K562 (cell line): Measurements from ENCODE around the gene COL9A3. TPM values are rescaled to one million over a fixed set of nuclear protein-coding genes. Genes with fewer than 3 reads are reported as not detected.

Source experiments
- ARHGAP35 ChIP-seq: fragments of 450-650 bp; IDR thresholded peaks from 2 replicates; pipeline ENCODE4 v1.6.1; 2018; ENCODE audit not compliant: partially characterized antibody
- CAMTA2 ChIP-seq: fragments of 250-450 bp; sonication (Bioruptor Pico); conservative IDR thresholded peaks from 2 replicates; pipeline ENCODE4 v1.5.1; 2022
- CBFA2T3 ChIP-seq: fragments of 450-650 bp; IDR thresholded peaks from 2 replicates; pipeline ENCODE4 v1.6.1; 2017
- CBX3 ChIP-seq, 2 experiments: IDR thresholded peaks; 1 replicate in 1 of 2; 2 replicates in 1 of 2; pipeline ENCODE4 v1.6.1; 2012; ENCODE audit warnings: inconsistent platforms in 2 of 2, low read length in 2 of 2, borderline replicate concordance in 1 of 2, control low read depth in 1 of 2
- L3MBTL2 ChIP-seq: fragments of 450-650 bp; IDR thresholded peaks from 2 replicates; pipeline ENCODE4 v1.6.1; 2016; ENCODE audit warnings: mild to moderate bottlenecking, moderate library complexity
- MTA3 ChIP-seq: fragments of 450-650 bp; formaldehyde crosslinking; IDR thresholded peaks from 2 replicates; pipeline ENCODE4 v1.6.1; 2017; ENCODE audit warnings: mild to moderate bottlenecking, borderline replicate concordance
- PHF8 ChIP-seq: fragments of 200-600 bp; sonication (generic); IDR thresholded peaks from 2 replicates; pipeline ENCODE4 v1.6.1; 2012; ENCODE audit warnings: mixed run types, mild to moderate bottlenecking, inconsistent platforms, low read length, moderate library complexity, borderline replicate concordance
- PKNOX1 ChIP-seq: fragments of 450-650 bp; IDR thresholded peaks from 2 replicates; pipeline ENCODE4 v1.6.1; 2016
- RFX1 ChIP-seq: fragments of 450-650 bp; IDR thresholded peaks from 2 replicates; pipeline ENCODE4 v1.6.1; 2016; ENCODE audit warnings: mild to moderate bottlenecking, moderate library complexity
- ZBTB33 ChIP-seq: sonication (generic); formaldehyde crosslinking; IDR thresholded peaks from 2 replicates; pipeline ENCODE4 v1.8.1; 2023; ENCODE audit warnings: mild to moderate bottlenecking, missing genetic modification reagents
- ZFX ChIP-seq: sonication (generic); formaldehyde crosslinking; IDR thresholded peaks from 2 replicates; pipeline ENCODE4 v1.8.0; 2022; ENCODE audit warnings: mild to moderate bottlenecking, missing genetic modification reagents, moderate library complexity
- ZMIZ1 ChIP-seq, 2 experiments: fragments of 150-350 bp in 1 of 2; IDR thresholded peaks; 2 replicates each; pipeline ENCODE4 v1.6.1; 2012 to 2016; ENCODE audit warnings: low read depth in 2 of 2, low read length in 2 of 2, mild to moderate bottlenecking in 1 of 2, moderate library complexity in 1 of 2
- ZNF175 ChIP-seq: fragments of 200-800 bp; sonication (Bioruptor generic); IDR thresholded peaks from 2 replicates; pipeline ENCODE4 v1.6.1; 2016; ENCODE audit warnings: low read depth, mild to moderate bottlenecking, missing genetic modification characterization, missing compliant biosample characterization
- ZNF639 ChIP-seq, 2 experiments: fragments of 200-800 bp in 1 of 2; sonication (Bioruptor generic) in 1 of 2; sonication (generic) in 1 of 2; formaldehyde crosslinking in 1 of 2; IDR thresholded peaks in 1 of 2; conservative IDR thresholded peaks in 1 of 2; 2 replicates each; pipeline versions ENCODE4 v1.5.0 to v1.6.1; 2016 to 2020; ENCODE audit warnings: missing compliant biosample characterization in 1 of 2, missing genetic modification characterization in 1 of 2, missing genetic modification reagents in 1 of 2
- ZNF740 ChIP-seq, 3 experiments: fragments of 200-800 bp in 1 of 3; sonication (Bioruptor generic) in 1 of 3; sonication (generic) in 1 of 3; formaldehyde crosslinking in 1 of 3; IDR thresholded peaks; 2 replicates each; pipeline versions ENCODE4 v1.6.1 to v1.8.0; 2016 to 2022; ENCODE audit warnings: mild to moderate bottlenecking in 2 of 3, missing compliant biosample characterization in 2 of 3, missing genetic modification characterization in 2 of 3, missing genetic modification reagents in 1 of 3
- polyA plus RNA-seq, 8 experiments: library from polyadenylated mRNA; depleted of rRNA in 4 of 8; stranded (reverse) in 5 of 8; unstranded in 3 of 8; fragments of >200 nt; fragmentation: Nextera tagmentation in 2 of 8; fragmentation: Illumina TruSeq in 1 of 8; extraction: Ambion mirVana in 2 of 8; extraction: Trizol in 1 of 8; gene quantifications; 2 replicates each; pipeline versions ENCODE4 v1.2.1 to v1.2.3, GENCODE V29; 2011 to 2014; ENCODE audit warnings: inconsistent platforms in 1 of 8, missing spikeins in 1 of 8
- total RNA-seq, 7 experiments: library from RNA; depleted of rRNA in 6 of 7; stranded (reverse); fragments of >200 nt in 6 of 7; fragmentation: Illumina TruSeq in 2 of 7; extraction: Trizol in 2 of 7; gene quantifications; 2 replicates each; pipeline versions ENCODE4 v1.2.1 to v1.2.3, GENCODE V29; 2011 to 2021; ENCODE audit warnings: low replicate concordance in 1 of 7

Gene COL9A3
- total and polyA plus RNA-seq, 9 of the 15 experiments (the other 6 are each of a cell fraction or from before 2014, with no cell fraction given), result 0.14 to 3.6 (median 0.88) TPM; not detected in 1

- TF ChIP-seq ZBTB33 (CRISPR knock-in tag) (peak; percentile 84), PHF8 (peak; percentile 32; the same call in 1 of the 2 replicates), CBX3 (IDR thresholded peaks at IDR 0.05; ENCODE audit: borderline replicate concordance in 1 of 2, low read length in 2 of 2) (peak in 1 of 2 experiments; percentile 66; a peak in 1 of 3 replicates), PKNOX1 (peak; percentile 70), ZMIZ1 (IDR thresholded peaks at IDR 0.05; ENCODE audit: low read depth in 2 of 2, low read length in 2 of 2) (peak in 1 of 2 experiments; percentile 62; a peak in 1 of 4 replicates), ZFX (peak; percentile 51; the same call in 1 of the 2 replicates), CAMTA2 (no peak), MTA3 (peak; percentile 69), CBFA2T3 (peak; percentile 36; the same call in 1 of the 2 replicates), ZNF639 (CRISPR knock-in tag; conservative IDR thresholded peaks at IDR 0.05 in 1 of 2, IDR thresholded peaks at IDR 0.05 in 1 of 2) (peak in 1 of 2 experiments; percentile 47; a peak in 1 of 4 replicates), RFX1 (no peak), ZNF175 (0 out of 2 replicates have a peak, but pooled peaks have one; percentile 34), ARHGAP35 (no peak), ZNF740 (CRISPR knock-in tag; IDR thresholded peaks at IDR 0.05) (peak; percentile 92), ZNF740 (tag; IDR thresholded peaks at IDR 0.05) (peak in 1 of 2 experiments; percentile 82; a peak in 2 of 4 replicates), L3MBTL2 (peak; percentile 45; the same call in 1 of the 2 replicates)
These were observed 58.8 kb downstream of the COL9A3 start (continued) for GRCh38 chr20:62875419-62876361.
